SK-N-SH treated with all-trans-retinoic acid at 6 μM for 48 hours (cell line): Measurements from ENCODE around the gene CIDEC.
A peak's percentile ranks its signal among the peaks of the same experiment; 100 is the strongest.
"Not testable (repeated sequence)": the region's sequence is repeated elsewhere in the genome, so short reads cannot be mapped to it uniquely, and the experiment has no call there.

Experiments used
- ATAC-seq: fragments of 200-7000 bp; cut with Tn5 transposase; 3 replicates; pipeline ENCODE4 v1.9.1; 2020; ENCODE audit warnings: mild to moderate bottlenecking, moderate library complexity
- ARNTL ChIP-seq: fragments of 450-650 bp; formaldehyde crosslinking; IDR thresholded peaks from 2 replicates; pipeline ENCODE4 v1.5.0; 2020; ENCODE audit warnings: low read depth, mild to moderate bottlenecking, moderate library complexity, borderline replicate concordance
- BACH2 ChIP-seq: fragments of 250-450 bp; sonication (Bioruptor Pico); IDR thresholded peaks from 2 replicates; pipeline ENCODE4 v1.9.0; 2021; ENCODE audit warnings: mild to moderate bottlenecking, borderline replicate concordance
- CSDC2 ChIP-seq: fragments of 250-450 bp; sonication (Bioruptor Pico); IDR thresholded peaks from 2 replicates; pipeline ENCODE4 v1.5.0; 2020; ENCODE audit warnings: mild to moderate bottlenecking, moderate library complexity
- ESRRG ChIP-seq: fragments of 250-450 bp; sonication (Bioruptor Pico); IDR thresholded peaks from 2 replicates; pipeline ENCODE4 v1.6.1; 2021; ENCODE audit warnings: mild to moderate bottlenecking
- GLIS3 ChIP-seq: fragments of 250-450 bp; sonication (Bioruptor Pico); IDR thresholded peaks from 2 replicates; pipeline ENCODE4 v1.5.0; 2020; ENCODE audit warnings: mild to moderate bottlenecking, moderate library complexity
- ISL1 ChIP-seq: fragments of 250-450 bp; sonication (Bioruptor Pico); IDR thresholded peaks from 2 replicates; pipeline ENCODE4 v2.1.2; 2022; ENCODE audit warnings: mild to moderate bottlenecking, moderate library complexity
- OSR1 ChIP-seq: fragments of 250-450 bp; sonication (Bioruptor Pico); IDR thresholded peaks from 2 replicates; pipeline ENCODE4 v1.8.0; 2022; ENCODE audit warnings: moderate library complexity, mild to moderate bottlenecking, inconsistent platforms
- PPARA ChIP-seq: fragments of 250-450 bp; sonication (Bioruptor Pico); IDR thresholded peaks from 2 replicates; pipeline ENCODE4 v1.5.0; 2020; ENCODE audit warnings: mild to moderate bottlenecking, borderline replicate concordance
- RARB ChIP-seq: fragments of 250-450 bp; sonication (Bioruptor Pico); IDR thresholded peaks from 2 replicates; pipeline ENCODE4 v1.8.0; 2021; ENCODE audit warnings: mild to moderate bottlenecking, moderate library complexity
- SNAI2 ChIP-seq: fragments of 250-450 bp; sonication (Bioruptor Pico); IDR thresholded peaks from 2 replicates; pipeline ENCODE4 v1.5.0; 2020; ENCODE audit warnings: mild to moderate bottlenecking, moderate library complexity
- TCF4 ChIP-seq: fragments of 250-450 bp; sonication (Bioruptor Pico); IDR thresholded peaks from 2 replicates; pipeline ENCODE4 v1.8.0; 2021; ENCODE audit warnings: mild to moderate bottlenecking, moderate library complexity, borderline replicate concordance
- TOX ChIP-seq: fragments of 250-450 bp; sonication (Bioruptor Pico); IDR thresholded peaks from 2 replicates; pipeline ENCODE4 v1.8.0; 2021; ENCODE audit warnings: mild to moderate bottlenecking, moderate library complexity, borderline replicate concordance
- ZC3H10 ChIP-seq: fragments of 250-450 bp; sonication (Bioruptor Pico); IDR thresholded peaks from 2 replicates; pipeline ENCODE4 v1.5.1; 2021; ENCODE audit warnings: mild to moderate bottlenecking, moderate library complexity
- ZFP3 ChIP-seq: fragments of 250-450 bp; sonication (Bioruptor Pico); IDR thresholded peaks from 2 replicates; pipeline ENCODE4 v1.5.0; 2020; ENCODE audit warnings: mild to moderate bottlenecking, moderate library complexity
- ZFP30 ChIP-seq: fragments of 450-650 bp; formaldehyde crosslinking; IDR thresholded peaks from 2 replicates; pipeline ENCODE4 v1.5.0; 2022; ENCODE audit warnings: mild to moderate bottlenecking, moderate library complexity
- ZNF565 ChIP-seq: fragments of 450-650 bp; formaldehyde crosslinking; conservative IDR thresholded peaks from 2 replicates; pipeline ENCODE4 v1.5.0; 2020; ENCODE audit warnings: low read depth, mild to moderate bottlenecking, moderate library complexity
- ZNF70 ChIP-seq: fragments of 450-650 bp; formaldehyde crosslinking; IDR thresholded peaks from 2 replicates; pipeline ENCODE4 v1.5.0; 2020; ENCODE audit warnings: mild to moderate bottlenecking, moderate library complexity
- ZNF8 ChIP-seq: fragments of 450-650 bp; formaldehyde crosslinking; IDR thresholded peaks from 2 replicates; pipeline ENCODE4 v1.5.0; 2020; ENCODE audit warnings: mild to moderate bottlenecking, moderate library complexity
- TF ChIP-seq, protein P1 (sequence below): fragments of 250-450 bp; sonication (Bioruptor Pico); IDR thresholded peaks from 2 replicates; pipeline ENCODE4 v1.8.0; 2021; ENCODE audit warnings: low read depth, mild to moderate bottlenecking, moderate library complexity, borderline replicate concordance
- TF ChIP-seq, protein P2 (sequence below): fragments of 250-450 bp; sonication (Bioruptor Pico); IDR thresholded peaks from 2 replicates; pipeline ENCODE4 v1.5.0; 2020; ENCODE audit warnings: mild to moderate bottlenecking, moderate library complexity
- TF ChIP-seq, protein P3 (sequence below): fragments of 250-450 bp; sonication (Bioruptor Pico); IDR thresholded peaks from 2 replicates; pipeline ENCODE4 v1.5.1; 2020; ENCODE audit warnings: low read depth, mild to moderate bottlenecking, moderate library complexity
- TF ChIP-seq, protein P4 (sequence below): fragments of 250-450 bp; sonication (Bioruptor Pico); IDR thresholded peaks from 2 replicates; pipeline ENCODE4 v1.5.1; 2021; ENCODE audit warnings: mild to moderate bottlenecking, moderate library complexity

The CIDEC gene

DNA sequence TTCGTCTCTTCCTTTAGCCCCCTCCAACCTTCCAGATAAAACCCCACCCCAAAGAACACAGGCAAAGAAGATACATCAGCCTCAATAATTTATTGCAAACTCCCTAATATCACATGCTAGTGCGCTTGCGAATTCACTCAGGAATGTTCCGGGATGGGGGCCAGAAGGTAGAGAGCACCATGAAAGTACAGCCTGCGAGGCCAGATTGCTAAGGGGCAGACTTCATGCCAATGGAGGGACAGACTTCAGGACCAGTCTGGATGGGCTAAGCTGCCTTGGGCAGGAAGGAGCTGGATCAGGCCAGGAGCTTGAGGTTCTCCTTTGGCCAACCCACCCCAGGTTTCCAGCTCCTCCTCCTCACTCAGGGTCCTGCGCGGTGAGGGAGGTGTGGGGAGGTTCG, 13.4 kb downstream of the CIDEC start:
- TF ChIP-seq, protein P1, sequence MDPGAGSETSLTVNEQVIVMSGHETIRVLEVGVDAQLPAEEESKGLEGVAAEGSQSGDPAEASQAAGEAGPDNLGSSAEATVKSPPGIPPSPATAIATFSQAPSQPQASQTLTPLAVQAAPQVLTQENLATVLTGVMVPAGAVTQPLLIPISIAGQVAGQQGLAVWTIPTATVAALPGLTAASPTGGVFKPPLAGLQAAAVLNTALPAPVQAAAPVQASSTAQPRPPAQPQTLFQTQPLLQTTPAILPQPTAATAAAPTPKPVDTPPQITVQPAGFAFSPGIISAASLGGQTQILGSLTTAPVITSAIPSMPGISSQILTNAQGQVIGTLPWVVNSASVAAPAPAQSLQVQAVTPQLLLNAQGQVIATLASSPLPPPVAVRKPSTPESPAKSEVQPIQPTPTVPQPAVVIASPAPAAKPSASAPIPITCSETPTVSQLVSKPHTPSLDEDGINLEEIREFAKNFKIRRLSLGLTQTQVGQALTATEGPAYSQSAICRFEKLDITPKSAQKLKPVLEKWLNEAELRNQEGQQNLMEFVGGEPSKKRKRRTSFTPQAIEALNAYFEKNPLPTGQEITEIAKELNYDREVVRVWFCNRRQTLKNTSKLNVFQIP (CRISPR knock-in tag) = no peak
- no peak for TF ChIP-seq CSDC2 (CRISPR knock-in tag)
- TF ChIP-seq ZC3H10 = no peak
- TF ChIP-seq, protein P2, sequence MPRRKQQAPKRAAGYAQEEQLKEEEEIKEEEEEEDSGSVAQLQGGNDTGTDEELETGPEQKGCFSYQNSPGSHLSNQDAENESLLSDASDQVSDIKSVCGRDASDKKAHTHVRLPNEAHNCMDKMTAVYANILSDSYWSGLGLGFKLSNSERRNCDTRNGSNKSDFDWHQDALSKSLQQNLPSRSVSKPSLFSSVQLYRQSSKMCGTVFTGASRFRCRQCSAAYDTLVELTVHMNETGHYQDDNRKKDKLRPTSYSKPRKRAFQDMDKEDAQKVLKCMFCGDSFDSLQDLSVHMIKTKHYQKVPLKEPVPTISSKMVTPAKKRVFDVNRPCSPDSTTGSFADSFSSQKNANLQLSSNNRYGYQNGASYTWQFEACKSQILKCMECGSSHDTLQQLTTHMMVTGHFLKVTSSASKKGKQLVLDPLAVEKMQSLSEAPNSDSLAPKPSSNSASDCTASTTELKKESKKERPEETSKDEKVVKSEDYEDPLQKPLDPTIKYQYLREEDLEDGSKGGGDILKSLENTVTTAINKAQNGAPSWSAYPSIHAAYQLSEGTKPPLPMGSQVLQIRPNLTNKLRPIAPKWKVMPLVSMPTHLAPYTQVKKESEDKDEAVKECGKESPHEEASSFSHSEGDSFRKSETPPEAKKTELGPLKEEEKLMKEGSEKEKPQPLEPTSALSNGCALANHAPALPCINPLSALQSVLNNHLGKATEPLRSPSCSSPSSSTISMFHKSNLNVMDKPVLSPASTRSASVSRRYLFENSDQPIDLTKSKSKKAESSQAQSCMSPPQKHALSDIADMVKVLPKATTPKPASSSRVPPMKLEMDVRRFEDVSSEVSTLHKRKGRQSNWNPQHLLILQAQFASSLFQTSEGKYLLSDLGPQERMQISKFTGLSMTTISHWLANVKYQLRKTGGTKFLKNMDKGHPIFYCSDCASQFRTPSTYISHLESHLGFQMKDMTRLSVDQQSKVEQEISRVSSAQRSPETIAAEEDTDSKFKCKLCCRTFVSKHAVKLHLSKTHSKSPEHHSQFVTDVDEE (CRISPR knock-in tag) = no peak
- TF ChIP-seq TOX = no peak
- TF ChIP-seq BACH2 = no peak
- no peak for TF ChIP-seq ZNF70 (CRISPR knock-in tag)
- TF ChIP-seq, protein P3, sequence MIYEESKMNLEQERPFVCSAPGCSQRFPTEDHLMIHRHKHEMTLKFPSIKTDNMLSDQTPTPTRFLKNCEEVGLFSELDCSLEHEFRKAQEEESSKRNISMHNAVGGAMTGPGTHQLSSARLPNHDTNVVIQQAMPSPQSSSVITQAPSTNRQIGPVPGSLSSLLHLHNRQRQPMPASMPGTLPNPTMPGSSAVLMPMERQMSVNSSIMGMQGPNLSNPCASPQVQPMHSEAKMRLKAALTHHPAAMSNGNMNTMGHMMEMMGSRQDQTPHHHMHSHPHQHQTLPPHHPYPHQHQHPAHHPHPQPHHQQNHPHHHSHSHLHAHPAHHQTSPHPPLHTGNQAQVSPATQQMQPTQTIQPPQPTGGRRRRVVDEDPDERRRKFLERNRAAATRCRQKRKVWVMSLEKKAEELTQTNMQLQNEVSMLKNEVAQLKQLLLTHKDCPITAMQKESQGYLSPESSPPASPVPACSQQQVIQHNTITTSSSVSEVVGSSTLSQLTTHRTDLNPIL = no peak
- no peak for TF ChIP-seq TCF4 (CRISPR knock-in tag)
- TF ChIP-seq OSR1 (CRISPR knock-in tag) = no peak
- TF ChIP-seq SNAI2 (CRISPR knock-in tag) = no peak
- no peak for TF ChIP-seq ZFP30 (CRISPR knock-in tag)
- TF ChIP-seq ESRRG (CRISPR knock-in tag) = no peak
- no peak for TF ChIP-seq ISL1 (CRISPR knock-in tag)
- TF ChIP-seq ZNF8 (CRISPR knock-in tag) = no peak
- TF ChIP-seq RARB (CRISPR knock-in tag) = no peak
- no peak for TF ChIP-seq PPARA (CRISPR knock-in tag)
- TF ChIP-seq GLIS3 (CRISPR knock-in tag) = no peak
- no peak for TF ChIP-seq ARNTL (CRISPR knock-in tag)
- no peak for TF ChIP-seq ZFP3 (CRISPR knock-in tag)
- ATAC-seq = no peak

DNA sequence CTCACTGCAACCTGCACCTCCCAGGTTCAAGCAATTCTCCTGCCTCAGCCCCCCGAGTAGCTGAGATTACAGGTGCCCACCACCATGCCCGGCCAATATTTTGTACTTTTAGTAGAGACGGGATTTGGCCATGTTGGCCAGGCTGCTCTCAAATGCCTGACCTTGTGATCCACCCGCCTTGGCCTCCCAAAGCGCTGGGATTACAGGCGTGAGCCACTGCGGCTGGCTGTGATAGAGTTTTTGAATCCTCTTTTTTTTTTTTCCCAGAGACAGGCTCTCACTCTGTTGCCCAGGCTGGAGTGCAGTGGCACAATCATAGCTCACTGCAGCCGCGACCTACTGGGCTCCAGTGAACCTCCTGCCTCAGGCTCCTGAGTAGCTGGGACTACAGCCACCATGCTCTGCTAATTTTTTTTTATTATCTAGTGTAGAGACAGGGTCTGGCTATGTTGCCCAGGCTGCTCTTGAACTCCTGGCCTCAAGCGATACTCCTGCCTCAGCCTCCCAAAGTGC, 14.9 kb downstream of the CIDEC start:
- ATAC-seq = not testable (repeated sequence)

DNA sequence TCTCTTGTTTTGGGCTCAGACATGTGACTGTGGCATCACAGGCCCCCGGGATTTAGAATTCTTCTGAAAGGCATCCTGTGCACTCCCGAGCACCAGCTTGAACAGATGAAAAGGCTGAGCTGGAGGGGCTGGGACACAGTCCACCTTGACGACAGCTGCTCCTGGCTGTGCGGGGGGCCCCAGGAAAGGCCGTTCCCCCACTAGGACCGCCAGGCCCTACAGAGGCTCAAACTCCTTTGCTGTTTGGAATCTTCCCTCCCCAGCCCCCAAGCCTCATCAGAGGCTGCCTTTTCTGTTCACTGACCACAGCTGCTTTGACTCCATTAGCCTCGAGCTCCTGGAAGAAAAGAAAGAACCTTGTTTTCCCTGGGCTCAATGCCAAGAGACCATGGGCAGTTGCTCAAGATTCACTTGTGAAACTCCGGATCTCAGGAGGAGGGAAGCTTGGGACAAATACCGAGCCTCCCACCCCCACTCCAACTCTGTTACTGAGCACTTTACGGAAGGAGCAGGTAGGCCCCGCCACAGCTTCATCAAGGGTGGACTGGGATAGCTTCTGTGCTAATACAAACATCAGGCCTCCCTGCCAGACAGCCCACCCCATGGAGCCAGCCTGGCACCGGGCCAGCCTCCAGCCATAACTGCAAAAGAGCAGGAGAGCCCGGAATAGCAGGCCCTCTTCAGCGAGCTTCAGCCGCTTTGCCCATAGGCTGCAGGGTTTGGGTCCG, 15.7 kb downstream of the CIDEC start:
- ATAC-seq = peak; percentile 28
- no peak for TF ChIP-seq ESRRG (CRISPR knock-in tag)

DNA sequence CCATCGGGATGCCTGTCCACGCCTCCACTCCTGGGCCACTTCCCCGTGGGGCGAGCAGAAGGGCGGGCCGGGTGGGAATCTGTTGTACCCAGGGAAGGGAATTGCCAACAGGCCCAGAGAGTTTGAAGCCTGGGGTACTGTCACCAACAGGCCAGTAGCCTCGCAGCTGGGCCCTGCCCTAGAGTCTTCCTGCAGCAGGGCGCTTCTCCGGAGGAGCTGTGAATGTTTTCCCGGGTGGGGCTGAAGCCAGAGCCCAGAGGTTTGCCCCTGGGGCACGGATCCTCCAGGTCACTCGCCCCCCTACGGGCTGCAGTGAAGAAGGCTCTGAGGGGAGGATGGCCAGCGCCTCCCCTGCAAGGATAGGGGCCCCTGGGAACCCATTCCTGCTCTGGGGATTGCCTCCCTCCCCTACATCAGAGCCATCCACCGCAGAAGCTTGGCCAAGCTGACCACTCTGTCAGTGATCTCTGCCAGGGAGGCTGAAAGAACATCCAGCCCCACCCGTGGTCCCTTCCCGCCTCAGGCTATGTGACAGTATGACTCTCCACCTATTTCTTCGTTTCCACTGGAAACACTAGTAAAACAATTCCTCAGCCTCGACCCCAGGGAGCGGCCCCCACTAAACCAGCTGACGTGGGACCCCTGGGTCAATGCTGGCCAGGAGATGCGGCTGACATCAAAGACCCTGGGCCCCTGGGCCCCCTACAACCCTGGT, 16.8 kb downstream of the CIDEC start:
- TF ChIP-seq ISL1 (CRISPR knock-in tag) (no peak), PPARA (CRISPR knock-in tag) (no peak), ZC3H10 (no peak), ZFP30 (CRISPR knock-in tag) (no peak), ZNF565 (CRISPR knock-in tag) (no peak), ZNF70 (CRISPR knock-in tag) (no peak), ZNF8 (CRISPR knock-in tag) (no peak)
- TF ChIP-seq, protein P4, sequence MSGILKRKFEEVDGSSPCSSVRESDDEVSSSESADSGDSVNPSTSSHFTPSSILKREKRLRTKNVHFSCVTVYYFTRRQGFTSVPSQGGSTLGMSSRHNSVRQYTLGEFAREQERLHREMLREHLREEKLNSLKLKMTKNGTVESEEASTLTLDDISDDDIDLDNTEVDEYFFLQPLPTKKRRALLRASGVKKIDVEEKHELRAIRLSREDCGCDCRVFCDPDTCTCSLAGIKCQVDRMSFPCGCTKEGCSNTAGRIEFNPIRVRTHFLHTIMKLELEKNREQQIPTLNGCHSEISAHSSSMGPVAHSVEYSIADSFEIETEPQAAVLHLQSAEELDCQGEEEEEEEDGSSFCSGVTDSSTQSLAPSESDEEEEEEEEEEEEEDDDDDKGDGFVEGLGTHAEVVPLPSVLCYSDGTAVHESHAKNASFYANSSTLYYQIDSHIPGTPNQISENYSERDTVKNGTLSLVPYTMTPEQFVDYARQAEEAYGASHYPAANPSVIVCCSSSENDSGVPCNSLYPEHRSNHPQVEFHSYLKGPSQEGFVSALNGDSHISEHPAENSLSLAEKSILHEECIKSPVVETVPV (CRISPR knock-in tag) = no peak
- ATAC-seq = no peak
